Activated naive CD4-positive, alpha-beta T cell treated with anti-CD3 and anti-CD28 coated beads, Interleukin-2, amount 50 U/mL, for 72 hours (primary cell): ENCODE data around the gene HACE1. TPM values are rescaled to one million over a fixed set of nuclear protein-coding genes. Genes with fewer than 3 reads are reported as not detected.
A peak's percentile ranks its signal among the peaks of the same experiment; 100 is the strongest.
"Not testable (repeated sequence)": the region's sequence is repeated elsewhere in the genome, so short reads cannot be mapped to it uniquely, and the experiment has no call there.

Experiments used
- ATAC-seq, 2 donors: fragments of 150-1000 bp; cut with Tn5 transposase; 2 replicates each; pipeline ENCODE4 v1.10.0; 2021; ENCODE audit warnings: mild to moderate bottlenecking in 2 of 2, moderate library complexity in 2 of 2
- DNase-seq, 2 donors: peaks; one replicate each; pipeline ENCODE4 v3.0.0; 2021 to 2022; ENCODE audit warnings: low spot score in 2 of 2
- H3K27ac Mint-ChIP-seq, 2 donors: one replicate each; pipeline ENCODE4 v1.8.0; 2022; ENCODE audit warnings: mild to moderate bottlenecking in 2 of 2, mixed read lengths in 2 of 2
- H3K36me3 Mint-ChIP-seq, 2 donors: one replicate each; pipeline ENCODE4 v1.8.0; 2022; ENCODE audit warnings: mixed read lengths in 2 of 2
- H3K9me3 Mint-ChIP-seq, 2 donors: one replicate each; pipeline ENCODE4 v1.8.0; 2022; ENCODE audit warnings: mixed read lengths in 2 of 2
- total RNA-seq, 2 donors: library from RNA; stranded (reverse); gene quantifications; one replicate each; pipeline ENCODE4 v1.2.3, GENCODE V29; 2022

The HACE1 gene
- total RNA-seq, 2 donors from 2014 or later: 14.1 to 25.1 TPM

- not testable (repeated sequence) for DNase-seq, H3K9me3 Mint-ChIP-seq, ATAC-seq, H3K27ac Mint-ChIP-seq
- H3K36me3 Mint-ChIP-seq: peaks cover 8 to 17% of the 10 kb centered on the region in 2 donors
Observed at GRCh38 chr6:104847721-104848120, 12.0 kb downstream of the HACE1 start.

GRCh38 chr6:104843229-104843628 lies 16.5 kb downstream of the HACE1 start:
- H3K27ac Mint-ChIP-seq: no peak overlapping the region
- DNase-seq (no peak), ATAC-seq (no peak)
- H3K9me3 Mint-ChIP-seq: no peaks in the 10 kb centered on the region
- H3K36me3 Mint-ChIP-seq: peaks cover 12 to 14% of the 10 kb centered on the region in 2 donors

GRCh38 chr6:104837158-104837557 lies 22.6 kb downstream of the HACE1 start:
- Mint-ChIP-seq H3K27ac (no peak overlapping the region), H3K36me3 (peaks cover 7 to 13% of the 10 kb centered on the region in 2 donors), H3K9me3 (no peaks in the 10 kb centered on the region)
- DNase-seq: no peak
- no peak for ATAC-seq

GRCh38 chr6:104836479-104837020 lies 23.2 kb downstream of the HACE1 start:
- not testable (repeated sequence) for H3K9me3 Mint-ChIP-seq, ATAC-seq, H3K27ac Mint-ChIP-seq, DNase-seq
- peaks cover 7 to 13% of the 10 kb centered on the region in 2 donors for H3K36me3 Mint-ChIP-seq

- ATAC-seq: no peak
Observed at GRCh38 chr6:104835782-104836181, 23.9 kb downstream of the HACE1 start.

GRCh38 chr6:104829183-104829958 lies 30.3 kb downstream of the HACE1 start:
- Mint-ChIP-seq H3K36me3 (peaks cover 4 to 9% of the 10 kb centered on the region in 2 donors), H3K9me3 (no peaks in the 10 kb centered on the region), H3K27ac (no peak overlapping the region)
- DNase-seq (no peak), ATAC-seq (peak in 1 of 2 donors; percentile 30)

More at GRCh38 chr6:104835782-104836181, 23.9 kb downstream of the HACE1 start:
- Mint-ChIP-seq H3K9me3 (no peaks in the 10 kb centered on the region), H3K27ac (no peak overlapping the region), H3K36me3 (peaks cover 7 to 13% of the 10 kb centered on the region in 2 donors)
- no peak for DNase-seq

- DNase-seq: no peak
Observed at GRCh38 chr6:104828478-104828877, 31.2 kb downstream of the HACE1 start.

GRCh38 chr6:104820820-104821219 lies 38.9 kb downstream of the HACE1 start:
- DNase-seq, H3K27ac Mint-ChIP-seq, H3K9me3 Mint-ChIP-seq, ATAC-seq: not testable (repeated sequence)
- peaks cover 12 to 20% of the 10 kb centered on the region in 2 donors for H3K36me3 Mint-ChIP-seq

More at GRCh38 chr6:104828478-104828877, 31.2 kb downstream of the HACE1 start:
- H3K27ac Mint-ChIP-seq: no peak overlapping the region
- ATAC-seq: no peak
- peaks cover 4 to 9% of the 10 kb centered on the region in 2 donors for H3K36me3 Mint-ChIP-seq
- H3K9me3 Mint-ChIP-seq: no peaks in the 10 kb centered on the region

GRCh38 chr6:104816125-104816524 lies 43.6 kb downstream of the HACE1 start:
- ATAC-seq (no peak), DNase-seq (no peak)
- no peak overlapping the region for H3K27ac Mint-ChIP-seq
- peaks cover 17 to 25% of the 10 kb centered on the region in 2 donors for H3K36me3 Mint-ChIP-seq
- H3K9me3 Mint-ChIP-seq: peaks cover 0 to 6% of the 10 kb centered on the region in 2 donors

GRCh38 chr6:104814743-104815142 lies 45.0 kb downstream of the HACE1 start:
- Mint-ChIP-seq H3K9me3 (peaks cover 0 to 6% of the 10 kb centered on the region in 2 donors), H3K36me3 (peaks cover 8 to 25% of the 10 kb centered on the region in 2 donors), H3K27ac (peak overlapping the region in 1 of 2 donors; percentile 61)
- no peak for DNase-seq
- ATAC-seq: peak in 1 of 2 donors; percentile 76

GRCh38 chr6:104813552-104813951 lies 46.2 kb downstream of the HACE1 start:
- DNase-seq: no peak
- Mint-ChIP-seq H3K27ac (no peak overlapping the region), H3K36me3 (peaks cover 8 to 15% of the 10 kb centered on the region in 2 donors), H3K9me3 (peaks cover 0 to 6% of the 10 kb centered on the region in 2 donors)
- no peak for ATAC-seq

GRCh38 chr6:104809116-104809515 lies 50.6 kb downstream of the HACE1 start:
- DNase-seq (no peak), ATAC-seq (no peak)
- Mint-ChIP-seq H3K9me3 (peaks cover 0 to 7% of the 10 kb centered on the region in 2 donors), H3K36me3 (peaks cover 22 to 26% of the 10 kb centered on the region in 2 donors), H3K27ac (peak overlapping the region in 1 of 2 donors; percentile 54)

- not testable (repeated sequence) for ATAC-seq, DNase-seq, H3K27ac Mint-ChIP-seq
- Mint-ChIP-seq H3K9me3 (peaks cover 14 to 21% of the 10 kb centered on the region in 2 donors), H3K36me3 (peaks cover 55 to 56% of the 10 kb centered on the region in 2 donors)
Observed at GRCh38 chr6:104805335-104805734, 54.4 kb downstream of the HACE1 start.

- no peak for DNase-seq
- Mint-ChIP-seq H3K27ac (no peak overlapping the region), H3K9me3 (peaks cover 13 to 14% of the 10 kb centered on the region in 2 donors), H3K36me3 (peaks cover 35 to 40% of the 10 kb centered on the region in 2 donors)
- ATAC-seq: peak in 1 of 2 donors; percentile 64
Observed at GRCh38 chr6:104799134-104799657, 60.5 kb downstream of the HACE1 start.

GRCh38 chr6:104796031-104796785 lies 63.5 kb downstream of the HACE1 start:
- Mint-ChIP-seq H3K27ac (no peak overlapping the region), H3K36me3 (peaks cover 10 to 15% of the 10 kb centered on the region in 2 donors), H3K9me3 (peaks cover 0 to 7% of the 10 kb centered on the region in 2 donors)
- ATAC-seq (no peak), DNase-seq (no peak)

- Mint-ChIP-seq H3K36me3 (peaks cover 2 to 8% of the 10 kb centered on the region in 2 donors), H3K27ac (no peak overlapping the region), H3K9me3 (no peaks in the 10 kb centered on the region)
- no peak for ATAC-seq
- no peak for DNase-seq
Observed at GRCh38 chr6:104795363-104795762, 64.4 kb downstream of the HACE1 start.
